ENCODE measurements around the gene KIN. TPM values are rescaled to one million over a fixed set of nuclear protein-coding genes. Genes with fewer than 3 reads are reported as not detected.
"Not testable (repeated sequence)": the region's sequence is repeated elsewhere in the genome, so short reads cannot be mapped to it uniquely, and the experiment has no call there.

Gene KIN
- total RNA-seq, 1 experiment from 2014 or later, result 15.7 TPM

GRCh38 chr10:7794251-7795026, 6.6 kb upstream of the KIN start:
- no peak for DNase-seq (ENCODE audit: low read depth)

GRCh38 chr10:7792541-7792940, 4.7 kb upstream of the KIN start:
- no peak for DNase-seq (ENCODE audit: low read depth)

- peak; percentile 40 for DNase-seq (ENCODE audit: low read depth)
Measured at GRCh38 chr10:7789390-7789789, 1.6 kb upstream of the KIN start.

GRCh38 chr10:7788639-7789286, 970 bp upstream of the KIN start:
- DNase-seq (ENCODE audit: low read depth), result peak; percentile 21

- peak; percentile 9 for DNase-seq (ENCODE audit: low read depth)
Measured at GRCh38 chr10:7787150-7787856, 490 bp downstream of the KIN start.

GRCh38 chr10:7786430-7786829, 1.4 kb downstream of the KIN start:
- no peak for DNase-seq (ENCODE audit: low read depth)

- DNase-seq (ENCODE audit: low read depth), result not testable (repeated sequence)
Measured at GRCh38 chr10:7782194-7782593, 5.6 kb downstream of the KIN start.

- no peak for DNase-seq (ENCODE audit: low read depth)
Measured at GRCh38 chr10:7776777-7777176, 11.0 kb downstream of the KIN start.

- no peak for DNase-seq (ENCODE audit: low read depth)
Measured at GRCh38 chr10:7773845-7774801, 13.7 kb downstream of the KIN start.

GRCh38 chr10:7768417-7768816, 19.4 kb downstream of the KIN start:
- DNase-seq (ENCODE audit: low read depth), result no peak

- DNase-seq (ENCODE audit: low read depth), result no peak
Measured at GRCh38 chr10:7767209-7767608, 20.6 kb downstream of the KIN start.

GRCh38 chr10:7766241-7766640, 21.6 kb downstream of the KIN start:
- DNase-seq (ENCODE audit: low read depth), result no peak

- DNase-seq (ENCODE audit: low read depth), result no peak
Measured at GRCh38 chr10:7763929-7764328, 23.9 kb downstream of the KIN start.

GRCh38 chr10:7756360-7756992, 31.3 kb downstream of the KIN start:
- peak; percentile 6 for DNase-seq (ENCODE audit: low read depth)

GRCh38 chr10:7755103-7755502, 32.7 kb downstream of the KIN start:
- no peak for DNase-seq (ENCODE audit: low read depth)

- DNase-seq (ENCODE audit: low read depth), result no peak
Measured at GRCh38 chr10:7752251-7752650, 35.5 kb downstream of the KIN start.

GRCh38 chr10:7750222-7750621, 37.6 kb downstream of the KIN start:
- no peak for DNase-seq (ENCODE audit: low read depth)

GRCh38 chr10:7748637-7749036, 39.2 kb downstream of the KIN start:
- peak; percentile 4 for DNase-seq (ENCODE audit: low read depth)

- DNase-seq (ENCODE audit: low read depth), result no peak
Measured at GRCh38 chr10:7744307-7744706, 43.5 kb downstream of the KIN start.

GRCh38 chr10:7738536-7739407, 49.0 kb downstream of the KIN start:
- no peak for DNase-seq (ENCODE audit: low read depth)
